GM18858 (cell line): ENCODE measurements around the gene FAM174B.

Source experiments
- ATAC-seq: cut with Tn5 transposase; IDR thresholded peaks from one replicate; pipeline ENCODE4 v1.9.1; 2021; ENCODE audit not compliant: unreplicated experiment

Gene FAM174B

GRCh38 chr15:92602267-92602593 lies 53.3 kb downstream of the FAM174B start:
- no peak for ATAC-seq

GRCh38 chr15:92601592-92602266 lies 53.8 kb downstream of the FAM174B start:
- no peak for ATAC-seq

- no peak for ATAC-seq
These were observed 54.7 kb downstream of the FAM174B start for GRCh38 chr15:92600856-92601255.

- no peak for ATAC-seq
These were observed 56.1 kb downstream of the FAM174B start for GRCh38 chr15:92599394-92599970.

GRCh38 chr15:92597548-92597947 lies 58.0 kb downstream of the FAM174B start:
- ATAC-seq = no peak

- no peak for ATAC-seq
These were observed 59.0 kb downstream of the FAM174B start for GRCh38 chr15:92596623-92597022.

- no peak for ATAC-seq
These were observed 59.8 kb downstream of the FAM174B start for GRCh38 chr15:92595506-92596381.

GRCh38 chr15:92591275-92591674 lies 64.3 kb downstream of the FAM174B start:
- no peak for ATAC-seq

GRCh38 chr15:92586966-92587365 lies 68.6 kb downstream of the FAM174B start:
- no peak for ATAC-seq

GRCh38 chr15:92586383-92586942 lies 69.1 kb downstream of the FAM174B start:
- no peak for ATAC-seq

- no peak for ATAC-seq
These were observed 71.5 kb downstream of the FAM174B start for GRCh38 chr15:92584105-92584504.

GRCh38 chr15:92583096-92584034 lies 72.2 kb downstream of the FAM174B start:
- no peak for ATAC-seq

- no peak for ATAC-seq
These were observed 73.4 kb downstream of the FAM174B start for GRCh38 chr15:92582206-92582605.

- ATAC-seq = no peak
These were observed 74.6 kb downstream of the FAM174B start for GRCh38 chr15:92580933-92581445.

GRCh38 chr15:92580521-92580920 lies 75.1 kb downstream of the FAM174B start:
- ATAC-seq = no peak

- no peak for ATAC-seq
These were observed 75.6 kb downstream of the FAM174B start for GRCh38 chr15:92579931-92580470.

- ATAC-seq = no peak
These were observed 76.1 kb downstream of the FAM174B start for GRCh38 chr15:92579486-92579885.

GRCh38 chr15:92578096-92578835 lies 77.3 kb downstream of the FAM174B start:
- ATAC-seq = no peak

- ATAC-seq = no peak
These were observed 78.9 kb downstream of the FAM174B start for GRCh38 chr15:92576597-92577200.
